Activated T-helper 2 cell treated with anti-CD3 and anti-CD28 coated beads, Interferon-gamma antibody, Interleukin-2, Interleukin-4, amounts not matched to agents 10 μg/mL and 5 μg/mL and 100 μg/mL, durations not matched to agents 14 hours and 24 hours and 36 hours (primary cell): Measurements from ENCODE around the gene EDARADD. TPM values are rescaled to one million over a fixed set of nuclear protein-coding genes. Genes with fewer than 3 reads are reported as not detected.

Experiments used
- total RNA-seq: library from RNA; stranded (reverse); gene quantifications from 2 replicates; pipeline ENCODE4 v1.2.3, GENCODE V29; 2022

The EDARADD gene
- total RNA-seq, 1 donor from 2014 or later: 53.8 TPM

Other genes with a start within 250 kb of the EDARADD start
- 2.4 and 3.2 TPM in 2 replicates for gene ERO1B, start 112.3 kb upstream of the EDARADD start, total RNA-seq
- gene LGALS8, start 129.7 kb downstream of the EDARADD start, total RNA-seq: 70.9 and 74.8 TPM in 2 replicates
- gene HEATR1, start 210.2 kb downstream of the EDARADD start, total RNA-seq: 62.0 and 66.1 TPM in 2 replicates